ENCODE data around the gene SOX6. TPM values are rescaled to one million over a fixed set of nuclear protein-coding genes. Genes with fewer than 3 reads are reported as not detected.

SOX6 gene
- total RNA-seq, 1 experiment from 2014 or later: not detected

GRCh38 chr11:16394947-16395346 lies 38.6 kb upstream of the SOX6 start:
- Mint-ChIP-seq H3K9me3 (peaks cover 0 to 2% of the 10 kb centered on the region in 2 experiments; a peak in 1 of 5 replicates), H3K36me3 (ENCODE audit: insufficient read depth in 1 of 3, low read depth in 3 of 3) (no peaks in the 10 kb centered on the region), H3K4me1 (no peaks in the 10 kb centered on the region), H3K4me3 (no peak overlapping the region), H3K27me3 (ENCODE audit: low read depth) (peaks cover 95% of the 10 kb centered on the region), H3K27ac (no peak overlapping the region)
- DNase-seq: no peak
- Histone ChIP-seq H3K79me1 (ENCODE audit: insufficient read depth, low read depth, low read length, poor library complexity, severe bottlenecking) (no peaks in the 10 kb centered on the region), H3T11ph (ENCODE audit: low read length) (no peak overlapping the region), H3K4ac (ENCODE audit: low read depth, low read length) (no peak overlapping the region), H2AFZ (ENCODE audit: low read length) (no peak overlapping the region), H4K91ac (ENCODE audit: insufficient read length, low read depth, low read length) (no peak overlapping the region), H4K8ac (replicated peaks; ENCODE audit: insufficient read length, low read depth, low read length) (no peak overlapping the region), H2BK20ac (ENCODE audit: low read depth, low read length, poor library complexity, severe bottlenecking) (no peak overlapping the region), H3K23me2 (ENCODE audit: insufficient read length, low read depth, low read length, poor library complexity, severe bottlenecking) (no peaks in the 10 kb centered on the region), H3K27me3 (ENCODE audit: insufficient read depth, low read length) (peaks cover 3% of the 10 kb centered on the region; the same call in 1 of the 2 replicates), H3K56ac (ENCODE audit: insufficient read length, low read depth, low read length) (no peak overlapping the region), H3K9ac (ENCODE audit: extremely low read depth, insufficient read length, low read length) (no peak overlapping the region), H2BK12ac (ENCODE audit: insufficient read length, low read depth, low read length) (no peak overlapping the region), H2BK5ac (ENCODE audit: insufficient read length, low read length) (no peak overlapping the region), H4K5ac (ENCODE audit: insufficient read length, low read depth, low read length) (no peak overlapping the region), H3K9me3 (ENCODE audit: control insufficient read depth, low read depth, low read length) (no peaks in the 10 kb centered on the region), H3K4me2 (ENCODE audit: insufficient read depth, insufficient read length, low read length) (no peak overlapping the region), H3K23ac (ENCODE audit: insufficient read length, low read depth, low read length) (no peak overlapping the region), H3K18ac (ENCODE audit: insufficient read length, low read depth, low read length) (no peak overlapping the region), H4K20me1 (ENCODE audit: control insufficient read depth, insufficient read depth, insufficient read length) (no peaks in the 10 kb centered on the region), H3K27ac (ENCODE audit: insufficient read length, low read depth, low read length) (no peak overlapping the region), H2BK15ac (ENCODE audit: low read depth, low read length) (no peak overlapping the region), H3K79me2 (ENCODE audit: insufficient read depth, low read length) (no peaks in the 10 kb centered on the region), H3K14ac (ENCODE audit: insufficient read depth, low read length) (no peak overlapping the region), H2AK5ac (ENCODE audit: insufficient read length, low read length) (no peak overlapping the region), H2BK120ac (ENCODE audit: low read depth, low read length, poor library complexity, severe bottlenecking) (no peak overlapping the region), H3K4me1 (ENCODE audit: insufficient read depth, low read length) (no peaks in the 10 kb centered on the region)
- TF ChIP-seq, protein P1, sequence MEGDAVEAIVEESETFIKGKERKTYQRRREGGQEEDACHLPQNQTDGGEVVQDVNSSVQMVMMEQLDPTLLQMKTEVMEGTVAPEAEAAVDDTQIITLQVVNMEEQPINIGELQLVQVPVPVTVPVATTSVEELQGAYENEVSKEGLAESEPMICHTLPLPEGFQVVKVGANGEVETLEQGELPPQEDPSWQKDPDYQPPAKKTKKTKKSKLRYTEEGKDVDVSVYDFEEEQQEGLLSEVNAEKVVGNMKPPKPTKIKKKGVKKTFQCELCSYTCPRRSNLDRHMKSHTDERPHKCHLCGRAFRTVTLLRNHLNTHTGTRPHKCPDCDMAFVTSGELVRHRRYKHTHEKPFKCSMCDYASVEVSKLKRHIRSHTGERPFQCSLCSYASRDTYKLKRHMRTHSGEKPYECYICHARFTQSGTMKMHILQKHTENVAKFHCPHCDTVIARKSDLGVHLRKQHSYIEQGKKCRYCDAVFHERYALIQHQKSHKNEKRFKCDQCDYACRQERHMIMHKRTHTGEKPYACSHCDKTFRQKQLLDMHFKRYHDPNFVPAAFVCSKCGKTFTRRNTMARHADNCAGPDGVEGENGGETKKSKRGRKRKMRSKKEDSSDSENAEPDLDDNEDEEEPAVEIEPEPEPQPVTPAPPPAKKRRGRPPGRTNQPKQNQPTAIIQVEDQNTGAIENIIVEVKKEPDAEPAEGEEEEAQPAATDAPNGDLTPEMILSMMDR (conservative IDR thresholded peaks at IDR 0.05): no peak
- no CpG with 5 or more reads among the region's 4 CpGs for WGBS (ENCODE audit: extremely low coverage, insufficient read length, low lambda C conversion rate)
